Measurements from ENCODE around the gene AP1G1.
"Not testable (repeated sequence)": the region's sequence is repeated elsewhere in the genome, so short reads cannot be mapped to it uniquely, and the experiment has no call there.

AP1G1 gene

DNA sequence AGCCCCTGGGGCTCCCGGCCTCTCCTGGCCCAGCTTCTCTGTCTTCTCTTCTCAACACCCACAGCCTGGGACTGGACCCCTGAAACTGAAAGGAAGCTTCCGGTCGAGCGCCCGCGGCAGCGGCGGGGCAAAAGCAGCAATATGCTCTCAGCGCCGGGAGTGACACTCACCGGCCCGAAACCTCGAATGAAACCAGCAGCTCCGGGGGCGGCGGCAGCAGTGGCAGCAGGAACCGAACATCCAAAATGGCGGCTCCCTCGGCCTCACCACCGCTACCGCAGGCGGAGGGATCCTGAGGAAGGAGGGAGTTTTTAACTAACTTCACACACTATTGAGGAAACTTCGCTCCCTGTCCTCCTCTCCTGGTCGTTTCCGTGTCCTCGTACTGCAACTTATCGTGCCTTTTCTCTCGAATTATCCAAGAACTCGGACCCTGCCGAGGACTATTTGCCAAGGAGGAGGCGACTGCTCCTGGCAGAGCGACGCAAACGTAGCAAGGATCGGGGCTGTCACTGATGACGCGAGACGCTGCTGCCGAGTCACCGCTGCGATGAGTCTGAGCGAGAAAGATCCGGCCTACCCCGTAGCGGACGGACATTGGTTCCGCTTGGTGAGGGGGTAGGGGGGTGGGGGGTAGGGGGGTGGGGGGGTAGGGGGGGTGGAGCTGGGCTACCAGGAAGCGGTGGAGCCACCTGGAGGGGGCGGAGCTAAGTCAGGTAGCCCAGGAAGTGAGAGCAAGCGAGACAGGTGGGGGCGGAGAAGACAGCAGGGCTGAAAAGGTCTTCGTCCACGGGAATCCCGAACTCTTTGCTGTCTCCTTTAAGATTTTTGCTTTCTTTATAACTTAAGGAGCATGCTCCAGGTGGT is at the start of gene AP1G1:
AP1G1 (minus strand) TSS at position 242 of the 867 bp plus-strand sequence. CDS start 19,355 bp downstream, outside the sequence.
- peak; percentile 92 to 95 for DNase-seq

DNA sequence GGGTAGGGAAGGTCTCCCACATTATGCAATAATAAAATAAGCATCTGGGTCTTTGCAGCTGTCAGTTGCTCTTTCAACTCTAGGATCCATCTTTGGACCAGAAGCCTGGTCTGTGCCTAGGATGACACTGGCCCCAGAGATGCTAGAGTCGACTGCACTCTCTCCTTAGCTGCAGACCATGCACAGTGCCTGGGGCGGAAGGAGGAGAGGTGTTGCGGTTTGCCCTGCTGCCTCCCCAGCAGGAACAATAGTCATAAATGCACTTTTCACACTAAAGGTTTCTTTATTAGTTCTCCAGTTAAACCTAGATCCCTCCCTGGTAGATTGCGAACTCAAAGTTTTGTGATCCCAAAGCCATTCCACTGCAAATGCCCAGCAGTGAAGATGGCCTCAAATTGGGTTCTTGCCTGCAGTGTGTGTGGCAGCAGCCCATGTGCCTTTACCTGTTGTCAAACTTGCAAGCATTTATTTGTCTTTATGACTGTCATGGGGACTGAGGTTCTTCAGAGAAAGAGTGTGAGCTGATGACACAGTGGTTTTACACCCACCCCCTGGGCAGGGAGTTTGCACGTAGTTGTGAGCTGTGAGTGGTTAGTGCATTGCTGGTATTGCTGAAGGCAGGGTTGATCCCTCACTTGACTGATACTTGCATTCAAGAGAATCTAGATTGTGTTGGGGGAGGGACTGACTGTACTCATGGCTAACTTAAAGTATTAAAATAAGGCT is 47.5 kb upstream of the AP1G1 start:
- no peak for DNase-seq

DNA sequence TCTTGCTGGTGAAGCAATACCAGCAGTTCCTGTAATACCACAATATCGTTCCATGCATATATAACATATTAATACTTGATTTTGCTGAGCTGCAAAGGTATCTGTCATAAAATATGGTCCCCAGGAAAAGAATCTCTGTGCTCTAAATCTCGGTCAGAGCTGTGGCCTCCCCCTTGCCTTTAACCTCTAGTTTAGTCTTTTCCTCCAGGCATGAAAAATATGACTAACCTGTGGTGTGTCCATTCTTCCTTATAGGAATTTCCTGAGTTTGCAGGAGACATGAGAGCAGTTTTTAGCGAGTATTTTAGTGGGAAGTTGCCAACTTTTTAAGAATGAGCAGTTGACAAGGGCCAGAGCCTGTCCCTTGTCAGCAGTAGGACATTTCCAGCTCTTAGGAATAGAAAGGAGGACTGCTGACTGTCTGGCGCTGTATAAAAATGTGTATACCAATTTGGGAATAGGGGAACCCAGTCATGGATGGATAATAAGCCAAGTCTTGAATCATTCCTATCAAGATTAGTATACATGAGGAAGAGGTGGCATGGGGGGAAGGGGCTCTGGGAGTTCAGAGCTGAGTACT is 45.8 kb upstream of the AP1G1 start:
- no peak for DNase-seq

DNA sequence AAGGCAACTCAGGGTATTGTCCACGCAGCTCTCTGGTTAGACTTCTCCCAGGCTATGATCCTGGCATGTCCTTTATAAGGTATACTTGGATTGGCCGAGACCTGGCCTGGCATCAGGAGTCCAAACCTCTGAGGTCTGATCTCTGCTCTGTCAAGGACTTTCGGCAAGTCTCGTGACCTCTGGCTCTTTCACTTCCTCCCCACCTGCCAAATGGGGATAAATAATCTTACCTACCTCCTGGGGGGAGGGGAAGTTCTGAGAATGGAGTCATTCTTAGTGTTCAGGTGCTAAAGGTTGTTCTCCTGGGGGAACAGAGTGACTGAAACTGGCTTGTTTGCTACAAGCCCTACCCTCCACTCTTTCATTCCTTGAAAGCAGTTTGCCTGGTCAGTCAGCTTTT is 44.8 kb upstream of the AP1G1 start:
- no peak for DNase-seq

DNA sequence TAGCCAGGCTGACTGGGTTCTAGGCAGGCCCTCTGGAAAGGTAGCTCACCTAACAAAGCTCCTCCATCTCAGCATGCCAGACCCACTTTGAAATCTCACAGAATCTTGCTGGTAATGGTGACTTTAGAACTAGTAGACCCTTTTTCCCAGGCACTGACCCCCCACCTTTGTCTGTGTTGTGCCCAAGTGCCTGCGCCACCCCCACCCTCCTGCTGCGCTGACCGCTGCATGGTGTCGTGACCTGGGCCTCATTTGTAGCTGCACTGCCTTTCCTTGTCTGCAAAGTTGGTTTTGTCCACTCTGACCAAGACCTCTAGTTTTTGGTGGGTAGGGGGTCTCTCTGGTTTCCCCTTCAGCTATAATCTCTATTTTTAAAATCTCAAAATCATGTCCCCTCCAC is 43.9 kb upstream of the AP1G1 start:
- DNase-seq = no peak

DNA sequence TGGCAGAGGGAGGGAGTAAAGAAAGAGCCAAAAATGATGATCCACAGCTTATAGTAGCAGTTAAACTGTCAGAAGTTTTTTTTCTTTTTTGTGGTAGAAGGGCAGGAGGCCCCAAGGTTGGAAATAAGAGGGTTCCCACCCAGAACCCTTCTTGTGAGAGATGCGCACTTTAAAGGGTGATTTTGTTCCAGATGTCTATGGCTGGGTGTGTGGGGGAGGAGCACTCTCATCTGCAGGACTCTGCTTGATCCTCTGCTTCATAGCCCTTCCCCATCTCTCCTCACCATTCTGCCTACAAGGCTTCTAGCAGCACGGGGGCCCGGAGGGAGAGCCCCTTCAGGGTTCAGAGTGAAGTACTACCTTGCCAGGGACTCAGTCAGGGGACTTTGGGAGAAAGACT is 43.5 kb upstream of the AP1G1 start:
- no peak for DNase-seq

DNA sequence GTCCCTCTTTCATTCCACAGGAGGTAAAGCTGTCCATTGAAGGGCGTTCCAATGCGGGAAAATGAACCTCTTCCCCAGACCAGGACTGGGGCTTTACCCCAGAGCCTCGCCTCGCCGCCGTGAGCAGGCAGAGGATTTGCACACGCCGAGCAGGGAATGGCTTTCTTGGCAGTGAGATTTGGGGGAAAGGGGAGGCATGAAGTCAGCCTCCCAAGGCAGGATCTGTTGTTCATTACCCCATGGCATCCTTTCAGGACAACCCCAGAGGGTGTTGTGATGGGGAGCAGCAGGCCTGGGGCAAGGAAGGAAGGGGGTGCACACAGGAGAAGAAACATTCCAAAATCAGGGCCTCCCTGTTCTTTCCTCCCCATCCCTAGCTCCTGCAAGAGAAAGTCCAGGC is 43.1 kb upstream of the AP1G1 start:
- DNase-seq = no peak

DNA sequence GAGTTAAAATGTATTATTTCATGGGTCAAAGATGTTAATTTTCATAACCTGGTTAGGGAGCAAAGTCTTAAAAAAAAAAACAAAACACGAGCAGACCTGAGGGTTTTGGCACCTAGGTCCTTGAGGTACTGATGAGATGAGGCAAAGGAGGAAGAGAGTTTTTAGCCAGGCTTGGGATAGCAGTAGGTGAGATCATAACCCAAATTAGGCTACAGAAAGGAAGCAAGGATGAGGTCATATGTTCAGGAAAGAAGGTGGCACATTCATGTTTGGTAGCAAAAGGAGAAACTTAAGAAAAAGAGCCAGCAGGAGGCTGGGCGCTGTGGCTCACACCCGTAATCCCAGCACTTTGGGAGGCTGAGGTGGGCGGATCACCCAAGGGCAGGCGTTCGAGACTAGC is 40.0 kb upstream of the AP1G1 start:
- DNase-seq = no peak

DNA sequence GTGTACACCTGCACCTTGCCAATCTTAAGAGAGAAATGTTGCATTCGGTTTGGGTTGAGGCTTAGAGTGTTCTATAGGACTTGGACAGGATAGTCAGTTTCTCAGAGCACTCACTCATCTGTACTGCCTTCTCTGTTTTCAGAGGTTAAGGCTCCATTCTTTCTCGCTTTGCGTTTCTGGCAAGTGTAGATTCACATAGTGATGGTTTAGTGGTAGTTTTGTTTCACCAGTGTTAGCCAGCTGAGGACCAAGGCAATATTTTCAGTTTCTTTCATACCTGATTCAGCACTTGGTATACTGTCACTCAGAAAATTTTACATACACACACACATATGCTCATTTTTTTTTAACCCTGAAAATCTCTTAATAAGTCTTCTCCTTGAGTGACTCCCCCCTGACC is 38.5 kb upstream of the AP1G1 start:
- no peak for DNase-seq

DNA sequence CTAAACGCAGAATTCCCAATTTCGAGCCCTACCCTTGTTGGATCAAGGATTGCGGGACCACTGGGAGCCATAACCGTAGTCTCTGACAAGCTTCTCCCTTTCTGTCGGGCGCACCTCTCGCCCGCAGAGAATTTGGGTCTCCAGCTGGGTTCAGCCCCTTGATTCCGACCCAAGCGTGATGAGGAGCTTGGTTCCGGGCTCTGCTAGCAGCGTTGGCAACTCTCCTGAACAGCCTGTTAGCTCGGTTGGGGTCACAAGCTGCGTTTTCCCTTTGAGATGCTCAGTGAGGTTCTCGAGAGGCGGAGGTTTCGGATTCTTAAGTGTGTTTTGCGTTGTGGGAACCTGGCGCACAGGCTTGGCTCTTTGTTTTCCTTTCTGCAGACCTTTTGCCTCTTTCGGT is 37.8 kb upstream of the AP1G1 start:
- DNase-seq = no peak

DNA sequence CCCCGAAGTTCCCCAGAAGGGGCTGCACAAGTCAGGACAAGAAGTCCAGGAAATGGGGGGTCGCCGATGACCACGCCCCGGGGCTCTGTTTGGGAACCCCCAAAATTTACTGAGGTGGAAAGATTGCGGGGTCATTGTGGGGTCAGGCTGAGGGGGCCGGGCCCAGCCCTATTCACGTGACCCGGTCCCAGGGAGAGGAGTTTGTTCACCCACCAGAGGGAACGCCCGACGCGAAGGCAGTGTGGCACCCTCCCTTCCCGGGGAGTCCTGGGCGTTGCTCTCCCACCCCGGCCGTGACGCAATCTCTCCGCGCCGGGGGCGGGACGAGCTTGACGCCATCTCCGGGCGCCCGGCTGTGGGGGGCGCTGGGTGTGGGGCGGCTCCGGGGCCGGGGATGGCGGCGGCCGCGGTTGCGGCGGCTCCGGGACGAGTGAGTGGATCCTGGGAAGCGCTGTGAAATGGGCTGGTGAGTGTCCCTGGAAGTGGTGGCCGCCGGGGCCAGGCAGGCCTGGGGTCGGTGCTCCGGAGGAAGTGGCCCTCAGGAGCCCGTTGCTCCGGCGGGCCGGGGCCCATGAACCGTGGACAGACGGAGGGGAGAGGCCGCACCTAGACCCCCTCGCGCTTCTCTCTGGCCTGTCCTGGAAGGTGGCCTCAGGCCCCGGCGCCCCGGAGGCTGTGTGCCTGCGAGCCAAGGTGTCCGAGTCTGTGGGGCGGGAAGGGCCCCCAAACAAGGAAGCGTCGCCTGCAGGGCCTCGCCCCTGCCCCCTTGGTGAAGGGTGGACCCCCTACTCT is 37.2 kb upstream of the AP1G1 start, which contains the start of gene ATXN1L:
ATXN1L (plus strand) TSS at position 338 of the 792 bp plus-strand sequence. CDS start 3,765 bp downstream, outside the sequence.
- peak; percentile 58 to 83 for DNase-seq

DNA sequence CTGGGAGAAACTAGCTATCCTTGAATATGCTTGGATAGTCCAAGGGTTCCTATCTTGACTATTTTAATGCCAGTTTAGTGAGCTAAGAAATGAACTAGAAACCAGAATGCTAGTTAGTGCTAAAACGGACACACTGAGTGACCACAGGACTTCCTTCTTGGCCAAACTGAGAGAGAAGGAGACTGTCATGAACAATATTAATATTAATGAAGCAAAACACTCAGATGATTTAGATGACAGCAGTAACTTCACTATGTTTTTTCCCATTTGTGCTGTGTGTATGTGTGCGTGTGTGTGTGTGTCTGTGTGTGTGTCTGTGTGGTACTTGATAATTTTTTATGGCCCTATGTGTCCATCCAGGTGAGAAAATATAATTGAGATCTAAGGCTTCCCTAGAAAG is 34.9 kb upstream of the AP1G1 start:
- no peak for DNase-seq

DNA sequence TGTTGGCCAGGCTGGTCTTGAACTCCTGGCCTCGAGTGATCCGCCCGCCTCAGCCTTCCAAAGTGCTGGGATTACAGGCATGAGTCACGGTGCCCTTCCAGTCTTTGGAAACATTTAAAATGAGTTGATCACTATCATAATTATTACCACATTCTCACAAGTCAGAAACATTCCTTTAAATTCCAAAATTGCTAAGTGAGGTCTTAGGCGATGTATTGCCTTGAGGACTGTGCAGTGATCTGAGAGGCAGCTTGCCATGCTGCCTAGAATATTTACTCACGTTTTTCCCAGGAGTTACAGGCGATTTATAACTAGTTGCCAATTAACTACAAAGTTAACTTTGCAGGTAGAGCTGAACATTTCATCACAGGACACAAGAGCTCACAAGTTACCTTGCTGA is 31.4 kb upstream of the AP1G1 start:
- DNase-seq = no peak

DNA sequence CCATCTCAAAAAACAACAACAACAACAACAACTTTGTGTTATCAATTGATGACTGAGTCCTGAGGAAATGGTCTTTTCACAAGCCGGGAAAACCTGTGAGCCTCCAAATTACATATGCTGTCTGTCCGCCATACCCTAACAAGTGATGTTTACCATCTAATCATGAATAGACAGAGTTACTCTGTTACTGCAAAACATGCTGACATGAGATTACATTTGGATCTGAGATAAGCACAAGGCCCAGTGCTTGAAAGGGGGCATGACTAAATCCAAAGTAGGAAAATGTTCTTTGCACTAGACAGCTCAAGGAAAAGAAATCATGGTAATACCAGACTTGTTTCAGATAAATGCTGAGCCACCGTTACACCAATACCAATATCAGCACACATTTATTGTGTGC is 28.5 kb upstream of the AP1G1 start:
- no peak for DNase-seq

DNA sequence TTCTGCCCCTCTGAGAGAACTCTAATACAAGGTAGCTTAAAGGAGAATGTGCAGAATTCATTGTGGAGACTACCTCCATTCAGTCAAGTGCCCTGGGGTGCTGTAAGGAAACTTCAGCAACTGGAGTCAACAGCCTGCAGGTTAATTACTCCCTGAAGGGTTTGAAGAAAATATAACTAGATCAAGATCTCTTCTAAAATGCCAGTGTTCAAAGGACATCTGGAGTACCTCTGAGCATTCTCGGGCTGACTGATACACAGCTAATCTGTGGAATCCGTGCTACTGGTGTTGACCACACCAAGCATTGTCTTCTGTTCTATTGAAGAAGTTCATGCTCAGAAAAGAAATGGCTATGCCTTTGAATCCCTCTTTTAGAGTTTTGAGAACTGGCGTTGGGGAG is 25.7 kb upstream of the AP1G1 start:
- no peak for DNase-seq

DNA sequence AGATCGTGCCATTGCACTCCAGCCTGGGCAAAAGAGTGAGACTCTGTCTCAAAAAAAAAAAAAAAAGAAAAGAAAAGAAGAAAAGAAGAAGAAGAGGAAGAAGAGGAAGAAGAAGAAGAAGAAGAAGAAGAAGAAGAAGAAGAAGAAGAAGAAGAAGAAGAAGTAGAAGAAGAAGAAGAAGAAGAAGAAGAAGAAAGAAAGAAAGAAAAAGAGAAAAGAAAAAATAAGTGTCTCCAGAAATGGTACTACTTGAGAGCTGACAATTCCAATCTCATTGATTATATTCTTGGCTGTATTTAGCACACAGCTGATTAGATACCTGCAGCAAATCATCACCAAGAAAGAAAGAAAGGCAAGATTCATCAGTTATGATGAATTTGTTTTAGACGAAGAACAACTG is 23.5 kb upstream of the AP1G1 start:
- not testable (repeated sequence) for DNase-seq

DNA sequence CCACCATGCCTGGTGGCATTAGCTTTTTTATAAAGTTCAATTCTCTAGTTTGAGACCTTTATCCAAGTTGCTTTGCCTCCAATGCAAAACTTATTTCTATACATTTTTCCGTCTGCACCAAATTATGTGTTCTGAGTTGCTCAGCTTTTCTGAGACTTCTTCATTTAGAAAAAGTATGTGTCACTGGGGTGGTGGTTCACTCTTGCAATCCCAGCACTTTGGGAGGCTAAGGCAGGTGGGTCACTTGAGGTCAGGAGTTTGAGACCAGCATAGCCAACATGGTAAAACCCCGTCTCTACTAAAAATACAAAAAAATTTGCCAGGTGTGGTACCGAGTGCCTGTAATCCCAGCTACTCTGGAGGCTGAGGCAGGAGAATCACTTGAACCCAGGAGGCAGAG is 23.1 kb upstream of the AP1G1 start:
- not testable (repeated sequence) for DNase-seq

DNA sequence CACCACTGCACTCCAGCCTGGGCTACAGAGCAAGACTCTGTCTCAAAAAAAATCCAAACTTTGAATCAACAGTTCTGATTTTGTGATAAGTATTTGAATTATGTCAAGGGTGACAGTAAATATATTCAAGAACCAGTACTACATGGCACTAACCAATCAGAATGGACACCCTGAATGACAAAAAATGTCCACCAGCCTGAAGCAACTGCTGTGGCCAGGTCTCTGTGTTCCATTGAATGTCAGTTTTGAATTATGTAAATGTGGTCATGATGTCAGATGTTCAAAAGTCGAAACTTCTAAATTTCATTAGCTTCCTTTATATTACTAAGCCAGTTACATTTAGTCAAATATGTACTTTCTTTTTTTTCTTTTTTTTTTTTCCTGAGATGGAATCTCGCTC is 21.7 kb upstream of the AP1G1 start:
- DNase-seq = no peak

DNA sequence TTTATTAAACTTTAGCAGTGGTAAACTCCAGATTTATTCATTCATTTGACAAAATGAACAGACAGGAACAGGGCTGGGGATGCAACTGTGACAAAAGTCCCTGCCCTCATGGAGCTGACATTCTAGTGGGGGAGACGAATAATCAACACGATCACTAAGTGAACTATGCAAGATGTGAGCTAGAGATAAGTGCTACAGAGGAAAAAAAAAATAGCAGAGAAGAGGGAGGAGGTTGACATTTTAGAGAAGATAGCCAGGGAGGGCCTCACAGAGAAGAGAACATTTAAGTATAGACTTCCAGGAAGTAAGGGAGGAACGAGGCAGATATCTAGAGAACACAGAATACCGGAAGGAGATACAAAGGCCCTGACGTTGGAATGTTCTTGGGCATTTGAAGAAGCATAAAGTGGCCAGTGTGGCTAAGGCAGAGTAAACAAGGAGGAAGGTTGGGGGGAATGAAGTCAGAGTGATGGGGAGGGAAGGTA is 17.9 kb upstream of the AP1G1 start:
- DNase-seq = no peak

DNA sequence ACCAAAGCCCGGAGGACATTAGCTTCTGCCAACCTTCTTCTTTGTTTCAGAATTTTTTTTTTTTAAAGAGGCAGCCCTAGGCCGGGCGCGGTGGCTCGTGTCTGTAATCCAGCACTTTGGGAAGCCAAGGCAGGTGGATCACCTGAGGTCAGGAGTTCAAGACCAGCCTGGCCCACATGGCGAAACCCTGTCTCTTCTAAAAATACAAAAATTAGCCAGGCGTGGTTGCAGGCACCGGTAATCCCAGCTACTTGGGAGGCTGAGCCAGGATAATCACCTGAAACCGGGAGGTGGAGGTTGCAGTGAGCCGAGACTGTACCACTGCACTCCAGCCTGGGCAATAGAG is 8.5 kb upstream of the AP1G1 start:
- DNase-seq = not testable (repeated sequence)

DNA sequence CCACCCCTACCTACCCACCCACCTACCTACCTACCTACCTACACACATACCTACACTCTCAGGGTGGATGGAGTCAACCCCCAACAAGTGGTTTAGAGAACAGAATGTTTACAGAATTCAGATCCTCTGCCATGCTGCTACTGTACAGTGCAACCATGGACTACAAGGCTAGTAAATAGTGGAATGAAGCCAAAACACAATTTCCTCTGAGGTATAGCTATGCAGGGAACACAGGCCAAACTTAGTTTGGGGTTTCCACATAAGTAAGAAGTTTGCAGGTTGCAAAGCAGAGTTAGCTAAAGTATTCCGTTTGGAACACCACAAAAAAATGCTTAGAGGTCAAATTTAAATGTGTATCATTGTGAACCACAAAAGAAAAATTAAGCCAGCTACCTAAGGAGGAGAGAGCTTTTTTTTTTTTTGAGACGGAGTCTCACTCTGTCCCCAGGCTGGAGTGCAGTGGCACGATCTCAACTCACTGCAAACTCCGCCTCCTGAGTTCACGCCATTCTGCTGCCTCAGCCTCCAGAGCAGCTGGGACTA is 2.7 kb upstream of the AP1G1 start:
- no peak for DNase-seq

DNA sequence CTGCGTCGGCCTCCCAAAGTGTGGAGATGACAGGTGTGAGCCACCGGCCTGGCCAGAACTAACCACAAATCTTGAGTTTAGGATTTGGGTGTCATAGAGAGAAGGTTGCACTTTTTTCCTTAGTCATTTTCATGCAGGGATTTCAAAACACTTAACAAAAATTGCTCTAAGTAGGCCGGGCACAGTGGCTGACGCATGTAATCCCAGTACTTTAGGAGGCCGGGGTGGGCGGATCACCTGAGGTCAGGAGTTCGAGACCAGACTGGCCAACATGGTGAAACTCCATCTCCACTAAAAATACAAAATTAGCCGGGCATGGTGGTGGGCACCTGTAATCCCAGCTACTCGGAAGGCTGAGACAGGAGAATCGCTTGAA is 1.5 kb upstream of the AP1G1 start:
- not testable (repeated sequence) for DNase-seq
